Measurements from ENCODE around the gene OPTC.

OPTC gene

DNA sequence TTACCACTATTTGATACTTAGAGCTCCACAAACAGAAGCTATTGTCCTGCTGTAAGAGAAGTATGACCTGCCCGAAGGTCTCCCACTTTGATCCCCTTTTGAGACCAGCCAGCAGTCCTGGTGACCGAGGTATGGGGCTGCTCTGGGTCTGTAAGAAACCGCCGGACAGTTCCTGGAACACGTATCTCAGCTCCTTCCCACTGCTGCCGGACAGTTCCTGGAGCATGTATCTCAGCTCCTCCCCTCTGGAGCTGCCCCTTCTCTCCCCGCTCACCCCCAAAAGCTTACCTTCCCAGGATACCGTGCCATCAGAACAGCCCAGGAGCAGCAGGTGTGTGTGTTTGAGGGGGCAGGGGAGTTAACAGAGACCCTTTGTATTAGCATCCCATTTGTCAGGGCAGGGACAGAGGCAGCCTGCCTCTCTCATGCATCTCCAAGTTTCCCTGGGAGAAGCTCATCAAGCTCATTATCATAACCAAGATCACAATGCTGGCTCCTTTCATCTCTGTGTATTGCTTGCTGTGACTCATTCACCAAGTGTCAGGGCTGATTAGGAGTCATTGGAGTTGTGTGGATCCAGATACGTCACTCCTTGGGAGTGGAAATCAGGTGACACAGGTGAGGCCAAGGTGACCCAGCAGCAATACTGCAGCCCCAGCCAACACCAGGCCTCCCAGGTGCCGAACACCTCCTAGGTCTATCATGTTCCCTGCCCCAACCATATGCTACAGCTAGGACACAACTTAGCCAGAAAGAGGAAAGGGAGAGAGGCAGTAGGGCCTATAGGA, 25.3 kb downstream of the OPTC start:
- H3K4me1 ChIP-seq (ENCODE audit: insufficient read depth, low read length, poor library complexity, severe bottlenecking), result peaks cover 3% of the 10 kb centered on the region
- H3K36me3 ChIP-seq (ENCODE audit: insufficient read depth, low read length), result no peaks in the 10 kb centered on the region
- no peak overlapping the region for H3K9ac ChIP-seq (ENCODE audit: low read depth, low read length, poor library complexity, severe bottlenecking)
- no peaks in the 10 kb centered on the region for H3K79me2 ChIP-seq (ENCODE audit: insufficient read depth, low read length)
- no peaks in the 10 kb centered on the region for H4K20me1 ChIP-seq (ENCODE audit: insufficient read depth, low read length, poor library complexity, severe bottlenecking)
- no peaks in the 10 kb centered on the region for H3K27me3 ChIP-seq (ENCODE audit: insufficient read depth, low read length, poor library complexity, severe bottlenecking)
- TF ChIP-seq, protein P1, sequence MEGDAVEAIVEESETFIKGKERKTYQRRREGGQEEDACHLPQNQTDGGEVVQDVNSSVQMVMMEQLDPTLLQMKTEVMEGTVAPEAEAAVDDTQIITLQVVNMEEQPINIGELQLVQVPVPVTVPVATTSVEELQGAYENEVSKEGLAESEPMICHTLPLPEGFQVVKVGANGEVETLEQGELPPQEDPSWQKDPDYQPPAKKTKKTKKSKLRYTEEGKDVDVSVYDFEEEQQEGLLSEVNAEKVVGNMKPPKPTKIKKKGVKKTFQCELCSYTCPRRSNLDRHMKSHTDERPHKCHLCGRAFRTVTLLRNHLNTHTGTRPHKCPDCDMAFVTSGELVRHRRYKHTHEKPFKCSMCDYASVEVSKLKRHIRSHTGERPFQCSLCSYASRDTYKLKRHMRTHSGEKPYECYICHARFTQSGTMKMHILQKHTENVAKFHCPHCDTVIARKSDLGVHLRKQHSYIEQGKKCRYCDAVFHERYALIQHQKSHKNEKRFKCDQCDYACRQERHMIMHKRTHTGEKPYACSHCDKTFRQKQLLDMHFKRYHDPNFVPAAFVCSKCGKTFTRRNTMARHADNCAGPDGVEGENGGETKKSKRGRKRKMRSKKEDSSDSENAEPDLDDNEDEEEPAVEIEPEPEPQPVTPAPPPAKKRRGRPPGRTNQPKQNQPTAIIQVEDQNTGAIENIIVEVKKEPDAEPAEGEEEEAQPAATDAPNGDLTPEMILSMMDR (conservative IDR thresholded peaks at IDR 0.05; ENCODE audit: low read length), result no peak
- TF ChIP-seq EZH2phosphoT487 (IDR thresholded peaks at IDR 0.05; ENCODE audit: borderline replicate concordance), result no peak
- no peaks in the 10 kb centered on the region for H3K9me2 ChIP-seq (replicated peaks; ENCODE audit: low read depth, low read length)
- no peaks in the 10 kb centered on the region for H3K9me3 ChIP-seq (ENCODE audit: insufficient read depth, low read depth, low read length)
- H2AFZ ChIP-seq (ENCODE audit: low read length), result no peak overlapping the region
- no peaks in the 10 kb centered on the region for H3F3A ChIP-seq (ENCODE audit: low read depth)
- no peak overlapping the region for H3K4me2 ChIP-seq (ENCODE audit: low read depth, low read length, poor library complexity, severe bottlenecking)
- no peak overlapping the region for H3K4me3 ChIP-seq (ENCODE audit: low read length, poor library complexity, severe bottlenecking)

DNA sequence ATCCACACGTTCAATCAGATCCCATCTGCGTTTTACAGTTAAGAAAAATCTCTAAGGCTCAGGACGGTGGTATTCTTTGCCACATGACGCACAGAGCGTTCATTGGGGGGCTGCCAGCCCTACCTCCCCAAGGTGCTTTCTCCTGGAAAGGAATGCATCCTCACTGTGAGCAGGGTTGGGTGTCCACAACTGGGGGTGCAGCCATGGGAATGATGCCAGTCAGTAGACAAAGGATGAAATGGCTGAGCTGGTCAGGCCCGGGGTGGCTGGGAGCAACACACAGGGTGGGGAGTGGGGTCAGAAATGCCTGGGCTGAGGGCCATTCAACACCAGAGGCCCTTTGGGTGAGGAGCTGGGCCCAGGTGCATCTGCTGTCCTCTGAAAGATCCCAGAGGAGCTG, 25.9 kb downstream of the OPTC start:
- Histone ChIP-seq H3K4me3 (ENCODE audit: low read length, poor library complexity, severe bottlenecking) (no peak overlapping the region), H3K9me2 (replicated peaks; ENCODE audit: low read depth, low read length) (no peaks in the 10 kb centered on the region), H3K79me2 (ENCODE audit: insufficient read depth, low read length) (no peaks in the 10 kb centered on the region), H4K20me1 (ENCODE audit: insufficient read depth, low read length, poor library complexity, severe bottlenecking) (no peaks in the 10 kb centered on the region), H2AFZ (ENCODE audit: low read length) (no peak overlapping the region), H3K4me2 (ENCODE audit: low read depth, low read length, poor library complexity, severe bottlenecking) (no peak overlapping the region), H3K9ac (ENCODE audit: low read depth, low read length, poor library complexity, severe bottlenecking) (no peak overlapping the region), H3F3A (ENCODE audit: low read depth) (no peaks in the 10 kb centered on the region), H3K27me3 (ENCODE audit: insufficient read depth, low read length, poor library complexity, severe bottlenecking) (no peaks in the 10 kb centered on the region), H3K36me3 (ENCODE audit: insufficient read depth, low read length) (no peaks in the 10 kb centered on the region), H3K4me1 (ENCODE audit: insufficient read depth, low read length, poor library complexity, severe bottlenecking) (peaks cover 3% of the 10 kb centered on the region), H3K9me3 (ENCODE audit: insufficient read depth, low read depth, low read length) (no peaks in the 10 kb centered on the region)
- no peak for TF ChIP-seq EZH2phosphoT487 (IDR thresholded peaks at IDR 0.05; ENCODE audit: borderline replicate concordance)
- TF ChIP-seq, protein P1 (conservative IDR thresholded peaks at IDR 0.05; ENCODE audit: low read length), result no peak

DNA sequence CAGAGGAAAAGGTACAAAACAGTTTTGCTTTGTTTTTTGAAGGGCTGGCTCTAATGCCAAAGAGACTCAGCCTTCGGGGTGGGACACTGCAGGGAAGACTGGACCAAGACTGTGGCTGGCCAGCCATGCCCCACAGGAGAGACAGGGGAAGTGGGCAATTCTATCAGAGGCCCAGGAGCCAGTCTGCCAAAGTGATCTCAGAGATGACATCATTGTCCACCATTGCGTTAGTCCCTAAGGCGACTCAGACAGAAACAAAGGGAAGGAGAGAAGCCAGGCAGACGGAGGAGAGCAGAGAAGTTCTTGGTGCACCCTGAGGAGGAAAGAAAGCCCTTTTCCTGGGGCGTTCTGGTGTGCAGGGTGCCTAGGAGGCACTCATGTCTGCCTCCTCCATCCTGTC, 26.4 kb downstream of the OPTC start:
- Histone ChIP-seq H3K4me2 (ENCODE audit: low read depth, low read length, poor library complexity, severe bottlenecking) (no peak overlapping the region), H3K27me3 (ENCODE audit: insufficient read depth, low read length, poor library complexity, severe bottlenecking) (no peaks in the 10 kb centered on the region), H3K9me3 (ENCODE audit: insufficient read depth, low read depth, low read length) (no peaks in the 10 kb centered on the region), H4K20me1 (ENCODE audit: insufficient read depth, low read length, poor library complexity, severe bottlenecking) (no peaks in the 10 kb centered on the region), H2AFZ (ENCODE audit: low read length) (no peak overlapping the region), H3K9me2 (replicated peaks; ENCODE audit: low read depth, low read length) (no peaks in the 10 kb centered on the region), H3K79me2 (ENCODE audit: insufficient read depth, low read length) (no peaks in the 10 kb centered on the region), H3K4me1 (ENCODE audit: insufficient read depth, low read length, poor library complexity, severe bottlenecking) (peaks cover 3% of the 10 kb centered on the region), H3K9ac (ENCODE audit: low read depth, low read length, poor library complexity, severe bottlenecking) (no peak overlapping the region), H3K36me3 (ENCODE audit: insufficient read depth, low read length) (no peaks in the 10 kb centered on the region), H3K4me3 (ENCODE audit: low read length, poor library complexity, severe bottlenecking) (no peak overlapping the region), H3F3A (ENCODE audit: low read depth) (no peaks in the 10 kb centered on the region)
- TF ChIP-seq, protein P1 (conservative IDR thresholded peaks at IDR 0.05; ENCODE audit: low read length), result no peak
- no peak for TF ChIP-seq EZH2phosphoT487 (IDR thresholded peaks at IDR 0.05; ENCODE audit: borderline replicate concordance)
